ENCODE data around the gene PATJ.

GRCh38 chr1:62038594-62039284, 296.5 kb downstream of the PATJ start:
- TF ChIP-seq CTCF (IDR thresholded peaks at IDR 0.05) (no peak), EZH2 (IDR thresholded peaks at IDR 0.05; ENCODE audit: borderline replicate concordance, insufficient read depth, low read depth, low read length, poor library complexity, severe bottlenecking) (no peak)
